ENCODE measurements around the gene SLC29A1.
A peak's percentile ranks its signal among the peaks of the same experiment; 100 is the strongest.

The SLC29A1 gene

GRCh38 chr6:44237813-44238433, 14.5 kb downstream of the SLC29A1 start:
- DNase-seq: peak; percentile 87

GRCh38 chr6:44238687-44239350, 15.4 kb downstream of the SLC29A1 start:
- no peak for DNase-seq

- DNase-seq: no peak
These were observed 19.9 kb downstream of the SLC29A1 start for GRCh38 chr6:44243345-44243744.

- no peak for DNase-seq
These were observed 22.1 kb downstream of the SLC29A1 start for GRCh38 chr6:44245391-44245911.

GRCh38 chr6:44245912-44246662, 22.7 kb downstream of the SLC29A1 start:
- peak; percentile 91 for DNase-seq

- peak; percentile 98 for DNase-seq
These were observed 23.4 kb downstream of the SLC29A1 start, which contains the start of gene HSP90AB1 for GRCh38 chr6:44246663-44247337. Gene HSP90AB1, plus strand, starts transcription at chr6:44247101. Its CDS starts 1,529 bp downstream, at chr6:44248630.

- DNase-seq: peak; percentile 88
These were observed 24.2 kb downstream of the SLC29A1 start for GRCh38 chr6:44247338-44248302.

- DNase-seq: no peak
These were observed 25.2 kb downstream of the SLC29A1 start for GRCh38 chr6:44248579-44248978.

GRCh38 chr6:44249082-44249748, 25.8 kb downstream of the SLC29A1 start:
- no peak for DNase-seq

GRCh38 chr6:44250067-44250717, 26.8 kb downstream of the SLC29A1 start:
- DNase-seq: no peak

- DNase-seq: no peak
These were observed 27.3 kb downstream of the SLC29A1 start for GRCh38 chr6:44250718-44251123.

- DNase-seq: no peak
These were observed 28.5 kb downstream of the SLC29A1 start for GRCh38 chr6:44251576-44252524.

- DNase-seq: peak; percentile 78
These were observed 30.1 kb downstream of the SLC29A1 start for GRCh38 chr6:44253307-44254101.

GRCh38 chr6:44254191-44255104, 31.1 kb downstream of the SLC29A1 start:
- DNase-seq: peak; percentile 49

- no peak for DNase-seq
These were observed 31.9 kb downstream of the SLC29A1 start for GRCh38 chr6:44255105-44255808.

- peak; percentile 45 for DNase-seq
These were observed 32.7 kb downstream of the SLC29A1 start for GRCh38 chr6:44255871-44256774.

Measured in activated CD4-positive, alpha-beta T cell treated with anti-CD3 and anti-CD28 coated beads, Interleukin-2, Interleukin-6, amounts not matched to agents 100 ng/mL and 50 ng/mL, durations not matched to agents 16 hours and 8 hours (primary cell).